HepG2 (cell line): Measurements from ENCODE around the gene UGP2. TPM values are rescaled to one million over a fixed set of nuclear protein-coding genes. Genes with fewer than 3 reads are reported as not detected.

Experiments
- ATAC-seq: fragments of 200-7000 bp; cut with Tn5 transposase; 3 replicates; pipeline ENCODE4 v1.9.1; 2020; ENCODE audit warnings: mild to moderate bottlenecking, moderate library complexity
- BruUV-seq: library from RNA; stranded (reverse); fragments of 400-500 nt; replicated peaks from 2 replicates; lab custom pipeline; 2021; lab: Mats Ljungman, UMichigan
- CTCF ChIA-PET: fragments of 300-600 bp; formaldehyde crosslinking; extraction: SDS; loops from one replicate; lab custom pipeline; 2021; ENCODE audit warnings: low total read pairs, inconsistent platforms, low intra/inter-chr PET ratio; lab: Yijun Ruan, JAX
- POLR2A ChIA-PET: fragments of 350-600 bp; sonication (Branson Sonifier 250); formaldehyde crosslinking; loops from one replicate; lab custom pipeline; 2020; ENCODE audit warnings: antibody characterized with exemption, inconsistent platforms; lab: Yijun Ruan, JAX
- DNase-seq: peaks from one replicate; pipeline ENCODE4 v3.0.0-alpha.2; 2015; ENCODE audit warnings: low spot score
- FAIRE-seq: peaks from 3 replicates; lab custom pipeline; 2011; peaks lifted over from hg19 to GRCh38; lab: Jason Lieb, UNC
- H2AFZ ChIP-seq: one replicate; pipeline ENCODE4 v1.6.1; 2011; ENCODE audit warnings: low read length, inconsistent platforms
- H3K27ac ChIP-seq: fragments of 300-600 bp; 3 replicates; pipeline ENCODE4 v1.8.0; 2011; ENCODE audit warnings: mixed run types, mild to moderate bottlenecking, mixed read lengths, low read length, inconsistent platforms; ENCODE audit not compliant: insufficient read depth; ENCODE audit errors: extremely low read length
- H3K27me3 ChIP-seq, 2 experiments: fragments of 200-600 bp in 1 of 2; 2 replicates in 1 of 2; 3 replicates in 1 of 2; pipeline versions ENCODE4 v1.6.0 to v1.8.0; 2011; ENCODE audit warnings: low read length in 2 of 2, mild to moderate bottlenecking in 2 of 2, moderate library complexity in 2 of 2, inconsistent platforms in 1 of 2; ENCODE audit not compliant: insufficient read depth in 2 of 2, control insufficient read depth in 1 of 2
- H3K36me3 ChIP-seq, 2 experiments: fragments of 200-600 bp in 1 of 2; replicated peaks in 1 of 2; 2 replicates in 1 of 2; 3 replicates in 1 of 2; pipeline versions ENCODE4 v1.5.1 to v1.8.0; 2011; ENCODE audit warnings: low read length in 2 of 2, inconsistent platforms in 1 of 2; ENCODE audit not compliant: insufficient read depth in 2 of 2, control insufficient read depth in 1 of 2
- H3K4me1 ChIP-seq: 2 replicates; pipeline ENCODE4 v1.5.1; 2012; ENCODE audit warnings: low read length, inconsistent platforms; ENCODE audit not compliant: insufficient read depth
- H3K4me2 ChIP-seq: 2 replicates; pipeline ENCODE4 v1.6.0; 2011; ENCODE audit warnings: low read depth, low read length, inconsistent platforms
- H3K4me3 ChIP-seq, 3 experiments: fragments of 200-600 bp in 1 of 3; sonication (generic), shearing (Covaris generic) in 1 of 3; replicated peaks in 1 of 3; 2 replicates each; pipeline ENCODE4 v1.5.1; 2011 to 2016; ENCODE audit warnings: low read length in 3 of 3, inconsistent platforms in 2 of 3, low read depth in 2 of 3, mild to moderate bottlenecking in 2 of 3, control low read depth in 1 of 3, mixed read lengths in 1 of 3; ENCODE audit not compliant: insufficient read depth in 1 of 3
- H3K79me2 ChIP-seq: one replicate; pipeline ENCODE4 v1.6.1; 2011; ENCODE audit warnings: low read length, inconsistent platforms; ENCODE audit not compliant: insufficient read depth
- H3K9ac ChIP-seq: 2 replicates; pipeline ENCODE4 v1.6.0; 2011; ENCODE audit warnings: mild to moderate bottlenecking, low read depth, low read length, inconsistent platforms; ENCODE audit not compliant: insufficient read depth
- H3K9me3 ChIP-seq: 2 replicates; pipeline ENCODE4 v1.5.1; 2012; ENCODE audit warnings: mild to moderate bottlenecking, low read length
- H4K20me1 ChIP-seq: 2 replicates; pipeline ENCODE4 v1.6.0; 2011; ENCODE audit warnings: inconsistent platforms, mild to moderate bottlenecking, low read length, moderate library complexity; ENCODE audit not compliant: insufficient read depth
- CEBPB ChIP-seq: IDR thresholded peaks from 2 replicates; pipeline ENCODE4 v1.6.1; 2011; ENCODE audit warnings: low read depth, low read length, improper control_type of control experiment, borderline replicate concordance
- CEBPG ChIP-seq: IDR thresholded peaks from 2 replicates; pipeline ENCODE4 v1.6.1; 2016
- ELF4 ChIP-seq: sonication (generic); formaldehyde crosslinking; IDR thresholded peaks from 2 replicates; pipeline ENCODE4 v1.5.0; 2020; ENCODE audit warnings: missing genetic modification reagents, mild to moderate bottlenecking, moderate library complexity, borderline replicate concordance
- POLR2AphosphoS2 ChIP-seq: IDR thresholded peaks from 2 replicates; pipeline ENCODE4 v1.6.1; 2011; ENCODE audit warnings: low read depth, low read length, improper control_type of control experiment
- RBM22 ChIP-seq: fragments of 200-400 bp; formaldehyde crosslinking; optimal IDR thresholded peaks from 2 replicates; pipeline ENCODE3; 2017; ENCODE audit warnings: mild to moderate bottlenecking, low read length, moderate library complexity
- RELA ChIP-seq: sonication (generic); formaldehyde crosslinking; IDR thresholded peaks from 2 replicates; pipeline ENCODE4 v1.4.0; 2020; ENCODE audit warnings: missing genetic modification reagents
- REXO4 ChIP-seq: sonication (generic); formaldehyde crosslinking; IDR thresholded peaks from 2 replicates; pipeline ENCODE4 v1.8.0; 2022; ENCODE audit warnings: missing genetic modification reagents, mild to moderate bottlenecking, borderline replicate concordance
- SMAD1 ChIP-seq: sonication (generic); formaldehyde crosslinking; IDR thresholded peaks from 2 replicates; pipeline ENCODE4 v1.4.0; 2020; ENCODE audit warnings: missing genetic modification reagents, low read depth, mild to moderate bottlenecking, borderline replicate concordance
- TEF ChIP-seq: sonication (generic); formaldehyde crosslinking; IDR thresholded peaks from 2 replicates; pipeline ENCODE4 v1.5.0; 2020; ENCODE audit warnings: missing genetic modification reagents
- YEATS2 ChIP-seq: sonication (generic); formaldehyde crosslinking; IDR thresholded peaks from 2 replicates; pipeline ENCODE4 v1.4.0; 2020; ENCODE audit warnings: missing genetic modification reagents, borderline replicate concordance
- ZBTB20 ChIP-seq: sonication (generic); formaldehyde crosslinking; IDR thresholded peaks from 2 replicates; pipeline ENCODE4 v1.8.1; 2023; ENCODE audit warnings: missing genetic modification reagents, low read depth, mild to moderate bottlenecking, borderline replicate concordance
- ZNF296 ChIP-seq: sonication (generic); formaldehyde crosslinking; conservative IDR thresholded peaks from 2 replicates; pipeline ENCODE4 v1.5.0; 2020; ENCODE audit warnings: mild to moderate bottlenecking, missing genetic modification reagents
- ZNF44 ChIP-seq: sonication (generic); formaldehyde crosslinking; IDR thresholded peaks from 2 replicates; pipeline ENCODE4 v1.5.1; 2020; ENCODE audit warnings: mild to moderate bottlenecking, missing genetic modification reagents
- ZNF710 ChIP-seq: sonication (generic); formaldehyde crosslinking; IDR thresholded peaks from 2 replicates; pipeline ENCODE4 v1.5.0; 2020; ENCODE audit warnings: mild to moderate bottlenecking, missing genetic modification reagents, borderline replicate concordance
- ZNF746 ChIP-seq: sonication (generic); formaldehyde crosslinking; IDR thresholded peaks from 2 replicates; pipeline ENCODE4 v1.8.0; 2022; ENCODE audit warnings: mild to moderate bottlenecking, missing genetic modification reagents
- ZNF780A ChIP-seq: sonication (generic); formaldehyde crosslinking; IDR thresholded peaks from 2 replicates; pipeline ENCODE4 v1.8.0; 2022; ENCODE audit warnings: mild to moderate bottlenecking, missing genetic modification reagents, moderate library complexity
- ZNF878 ChIP-seq: sonication (generic); formaldehyde crosslinking; IDR thresholded peaks from 2 replicates; pipeline ENCODE4 v1.8.1; 2023; ENCODE audit warnings: mild to moderate bottlenecking, missing genetic modification reagents, moderate library complexity
- WGBS: methylation state at CpG from one replicate; pipeline ENCODE4 v1.1.6; 2017; ENCODE audit warnings: low lambda C conversion rate; 5-methylcytosine and 5-hydroxymethylcytosine counted together
- in situ Hi-C: cut with HindIII; loops from 2 replicates; pipeline ENCODE4 v1.10.0; 2017; ENCODE audit warnings: low pct_unique_long_range_greater_than_20kb; ENCODE audit not compliant: extremely low pct_ligation_motif_present
- intact Hi-C: fragments of 100-400 bp; cut with micrococcal nuclease; formaldehyde crosslinking; loops from one replicate; pipeline ENCODE4 v1.10.0; 2022; ENCODE audit not compliant: unreplicated experiment
- polyA plus RNA-seq, 8 experiments: library from polyadenylated mRNA; depleted of rRNA in 3 of 8; stranded (reverse) in 7 of 8; unstranded in 1 of 8; fragments of >200 nt; fragmentation: Illumina TruSeq in 4 of 8; extraction: Trizol in 4 of 8; gene quantifications; 2 replicates each; pipeline versions ENCODE4 v1.2.1 to v1.2.3, GENCODE V29; 2011 to 2016; ENCODE audit warnings: low read depth in 4 of 8, missing spikeins in 1 of 8, mixed read lengths in 1 of 8; ENCODE audit not compliant: insufficient read depth in 1 of 8
- total RNA-seq, 5 experiments: library from RNA; depleted of rRNA; stranded (reverse); fragments of >200 nt; fragmentation: Illumina TruSeq; extraction: Trizol; gene quantifications; 2 replicates each; pipeline ENCODE4 v1.2.3, GENCODE V29; 2016; ENCODE audit warnings: low read depth in 1 of 5

Gene UGP2
- total and polyA plus RNA-seq, 2 of the 13 experiments (the other 11 are each of a cell fraction or from before 2014, with no cell fraction given), result 96.0 to 134 TPM

GRCh38 chr2:63891488-63892030 is 49.9 kb downstream of the UGP2 start:
- Histone ChIP-seq H4K20me1 (peaks cover 4% of the 10 kb centered on the region; the same call in 1 of the 2 replicates), H3K27me3 (no peaks in the 10 kb centered on the region), H3K36me3 (peaks cover 15 to 81% of the 10 kb centered on the region in 2 experiments), H3K9ac (no peak overlapping the region), H2AFZ (no peak overlapping the region), H3K4me2 (no peak overlapping the region), H3K4me1 (peaks cover 14% of the 10 kb centered on the region), H3K9me3 (no peaks in the 10 kb centered on the region), H3K4me3 (no peak overlapping the region), H3K27ac (no peak overlapping the region), H3K79me2 (no peaks in the 10 kb centered on the region)
- intact Hi-C loops (no loop called here), in situ Hi-C loops (no loop called here)
- WGBS, result 93% methylated on average over 1 of the region's 1 CpG
- CTCF ChIA-PET, result no interaction called here
- no peak for ATAC-seq
- no peak for TF ChIP-seq ZNF296 (CRISPR knock-in tag)
- TF ChIP-seq TEF (CRISPR knock-in tag), result no peak
- TF ChIP-seq SMAD1 (CRISPR knock-in tag), result no peak
- TF ChIP-seq RELA (CRISPR knock-in tag), result no peak
- TF ChIP-seq ZBTB20 (CRISPR knock-in tag), result no peak
- TF ChIP-seq ZNF44 (CRISPR knock-in tag), result no peak
- 0 out of 2 replicates have a peak, but pooled peaks have one; percentile 3 for TF ChIP-seq CEBPB
- peak; percentile 24 for TF ChIP-seq RBM22
- no peak for TF ChIP-seq ZNF746 (CRISPR knock-in tag)
- peak; percentile 72; the same call in 1 of the 2 replicates for TF ChIP-seq POLR2AphosphoS2
- TF ChIP-seq ZNF710 (CRISPR knock-in tag), result no peak
- 0 out of 2 replicates have a peak, but pooled peaks have one; percentile 27 for TF ChIP-seq ELF4
- TF ChIP-seq ZNF878 (CRISPR knock-in tag), result no peak
- no peak for TF ChIP-seq YEATS2 (CRISPR knock-in tag)
- no peak for TF ChIP-seq ZNF780A
- 0 out of 2 replicates have a peak, but pooled peaks have one; percentile 21 for TF ChIP-seq CEBPG (CRISPR knock-in tag)
- TF ChIP-seq REXO4 (CRISPR knock-in tag), result no peak
- POLR2A ChIA-PET, result no interaction called here
- peak; percentile 23 for DNase-seq
- no peak for FAIRE-seq
- no TSS peak for BruUV-seq
